HG02759 (cell line): Measurements from ENCODE around the gene ZNG1F.
A peak's percentile ranks its signal among the peaks of the same experiment; 100 is the strongest.
"Not testable (repeated sequence)": the region's sequence is repeated elsewhere in the genome, so short reads cannot be mapped to it uniquely, and the experiment has no call there.

Experiments used
- ATAC-seq: cut with Tn5 transposase; IDR thresholded peaks from one replicate; pipeline ENCODE4 v1.9.1; 2021; ENCODE audit warnings: mild to moderate bottlenecking, moderate library complexity; ENCODE audit not compliant: unreplicated experiment

Gene ZNG1F

DNA sequence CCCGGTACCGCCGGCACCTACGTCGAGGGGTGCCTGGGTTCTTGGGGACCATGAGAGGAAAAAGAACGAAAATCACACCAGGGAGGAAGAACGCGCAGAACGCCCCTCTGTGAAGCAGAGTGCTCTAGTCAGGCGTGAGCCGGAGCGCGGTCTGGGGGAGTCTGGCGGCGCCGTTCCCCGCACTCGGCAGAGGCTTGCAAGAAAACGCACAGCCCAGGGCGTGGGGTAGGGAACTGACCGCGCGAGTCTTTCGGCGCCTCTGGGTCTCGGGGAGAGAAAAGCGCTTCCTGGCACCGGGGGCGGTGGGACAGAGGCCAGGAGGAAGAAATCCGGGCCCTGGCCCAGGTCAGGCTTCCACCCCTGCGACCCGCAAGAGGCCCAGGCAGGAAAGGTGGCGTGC, 65.3 kb downstream of the ZNG1F start:
- ATAC-seq = not testable (repeated sequence)

- ATAC-seq = not testable (repeated sequence)
Measured at GRCh38 chr9:41123396-41123795, 65.7 kb downstream of the ZNG1F start.

DNA sequence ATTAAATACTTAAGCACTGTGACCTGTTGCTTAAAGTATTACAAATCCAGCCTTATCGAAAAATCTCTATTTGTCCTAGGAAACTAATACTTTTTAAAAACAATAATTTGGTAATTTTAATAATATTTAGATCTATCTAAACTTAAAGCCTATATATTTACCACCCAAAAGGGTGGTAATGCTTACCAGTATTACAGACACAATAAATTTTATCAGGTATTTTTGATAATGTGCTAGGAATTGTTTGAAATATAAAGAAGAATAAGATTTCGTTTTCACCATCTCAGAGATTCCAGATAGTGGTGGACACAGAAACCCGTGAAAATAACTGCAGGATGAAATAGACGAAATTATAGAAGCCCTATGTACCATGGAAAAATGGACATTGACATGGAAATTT, 68.4 kb downstream of the ZNG1F start:
- not testable (repeated sequence) for ATAC-seq

DNA sequence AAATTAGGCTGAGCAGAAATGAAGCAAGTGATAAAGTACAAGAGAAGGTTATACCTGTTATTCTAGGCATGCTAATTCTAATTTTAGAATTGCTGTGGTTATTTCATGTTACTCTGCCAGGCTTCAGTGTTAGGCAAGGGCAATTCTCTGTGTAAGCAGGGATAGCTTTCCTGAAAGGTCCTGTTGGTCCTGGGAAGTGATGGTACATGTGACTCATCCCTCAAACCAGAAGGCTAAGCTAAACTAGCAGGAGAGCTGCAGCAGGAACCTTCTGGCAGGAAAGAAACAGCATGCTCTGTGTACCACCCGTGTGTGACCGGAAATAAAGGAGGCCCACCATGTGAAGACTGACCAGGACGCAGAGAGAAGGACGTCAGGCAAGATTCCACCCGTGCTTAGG, 69.4 kb downstream of the ZNG1F start:
- ATAC-seq = not testable (repeated sequence)

DNA sequence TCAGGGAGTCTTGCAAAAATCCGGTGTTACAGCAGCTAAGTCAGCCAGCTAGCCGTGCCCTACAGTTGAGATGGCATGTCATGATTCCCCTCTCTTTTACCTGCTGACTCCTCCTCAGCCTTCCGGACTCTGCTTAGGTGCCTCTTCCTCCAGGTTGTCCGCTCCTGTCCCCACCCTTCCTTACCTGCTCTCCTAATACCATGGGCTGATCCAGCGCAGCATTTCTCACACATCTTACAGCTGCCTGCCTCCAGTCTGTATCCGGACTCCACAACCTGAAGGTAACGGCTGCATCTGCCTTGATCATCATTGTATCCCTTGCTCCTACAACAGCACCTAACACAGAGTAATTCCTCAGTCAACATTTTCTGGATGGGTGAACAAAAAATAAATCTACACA, 69.8 kb downstream of the ZNG1F start:
- not testable (repeated sequence) for ATAC-seq

- not testable (repeated sequence) for ATAC-seq
Measured at GRCh38 chr9:41113348-41113747, 75.8 kb downstream of the ZNG1F start.

DNA sequence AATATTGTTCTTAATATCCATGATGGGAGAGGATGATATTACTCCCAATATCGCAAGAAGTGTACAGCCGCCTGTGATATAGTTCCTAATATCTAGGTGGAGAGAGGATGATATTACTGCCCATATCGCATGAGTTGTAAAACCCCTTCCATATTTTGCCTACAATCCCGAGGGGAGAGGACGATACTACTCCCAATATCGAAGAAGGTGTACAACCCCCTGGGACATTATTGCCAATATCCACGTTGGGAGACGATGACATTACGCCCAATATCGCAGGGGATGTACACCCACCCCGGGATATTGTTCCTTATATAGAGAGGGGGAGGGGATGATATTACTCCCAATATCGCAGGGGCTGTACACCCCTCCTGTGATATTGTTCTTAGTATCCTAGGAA, 77.7 kb downstream of the ZNG1F start:
- not testable (repeated sequence) for ATAC-seq

DNA sequence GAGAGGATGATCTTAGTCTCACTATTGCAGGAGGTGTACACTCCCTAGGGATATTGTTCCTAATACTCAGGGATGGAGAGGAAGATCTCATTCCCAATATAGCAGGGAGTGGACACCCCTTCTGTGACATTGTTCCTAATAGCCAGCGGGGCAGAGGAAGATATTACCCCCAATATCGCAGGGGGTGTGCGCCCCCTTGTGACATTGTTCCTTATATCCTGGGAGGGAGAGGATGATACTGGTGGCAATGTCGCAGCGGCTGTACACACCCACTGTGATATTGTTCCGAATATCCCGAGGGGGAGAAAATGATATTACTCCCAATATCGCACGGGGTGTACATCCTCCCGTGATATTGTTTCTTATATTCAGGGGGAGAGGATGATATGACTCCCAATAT, 78.2 kb downstream of the ZNG1F start:
- not testable (repeated sequence) for ATAC-seq

GRCh38 chr9:41109253-41109652, 79.9 kb downstream of the ZNG1F start:
- not testable (repeated sequence) for ATAC-seq

DNA sequence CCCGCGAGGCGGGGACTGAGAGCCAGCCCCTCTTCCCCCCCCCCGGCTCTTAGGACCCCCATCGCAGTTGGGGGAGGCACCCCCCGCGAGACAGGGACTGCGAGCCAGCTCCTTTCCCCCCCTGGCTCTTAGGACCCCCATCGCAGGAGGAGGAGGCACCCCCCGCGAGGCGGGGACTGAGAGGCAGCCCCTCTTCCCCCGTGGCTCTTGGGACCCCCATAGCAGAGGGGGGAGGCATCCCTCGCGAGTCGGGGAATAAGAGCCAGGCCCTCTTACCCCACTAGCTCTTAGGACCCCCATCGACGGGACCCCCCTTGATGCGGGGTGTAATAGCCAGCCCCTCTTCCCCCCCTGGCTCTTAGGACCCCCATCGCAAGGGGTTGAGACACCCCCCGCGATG, 80.3 kb downstream of the ZNG1F start:
- ATAC-seq = not testable (repeated sequence)

- not testable (repeated sequence) for ATAC-seq
Measured at GRCh38 chr9:41106472-41107116, 82.5 kb downstream of the ZNG1F start.

DNA sequence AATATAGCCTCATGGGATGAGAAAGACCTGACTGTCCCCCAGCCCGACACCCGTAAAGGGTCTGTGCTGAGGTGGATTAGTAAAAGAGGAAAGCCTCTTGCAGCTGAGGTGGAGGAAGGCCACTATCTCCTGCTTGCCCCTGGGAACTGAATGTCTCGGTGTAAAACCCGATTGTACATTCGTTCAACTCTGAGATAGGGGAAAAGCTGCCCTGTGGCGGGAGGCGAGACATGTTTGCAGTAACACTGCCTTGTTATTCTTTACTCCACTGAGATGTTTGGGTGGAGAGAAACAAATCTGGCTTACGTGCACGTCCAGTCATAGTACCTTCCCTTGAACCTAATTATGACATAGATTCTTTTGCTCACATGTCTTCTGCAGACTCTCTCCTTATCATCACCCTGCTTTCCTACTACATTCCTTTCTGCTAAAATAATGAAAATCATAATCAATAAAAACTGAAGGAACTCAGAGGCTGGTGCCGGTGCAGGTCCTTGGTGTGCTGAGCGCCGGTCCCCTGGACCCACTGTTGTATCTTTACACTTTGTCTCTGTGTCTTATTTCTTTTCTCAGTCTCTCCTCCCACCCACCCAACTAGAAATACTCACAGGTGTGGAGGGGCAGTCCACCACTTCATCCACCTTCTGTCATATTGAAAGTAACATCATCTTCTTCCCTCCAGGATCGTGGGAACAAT, 83.4 kb downstream of the ZNG1F start:
- not testable (repeated sequence) for ATAC-seq

DNA sequence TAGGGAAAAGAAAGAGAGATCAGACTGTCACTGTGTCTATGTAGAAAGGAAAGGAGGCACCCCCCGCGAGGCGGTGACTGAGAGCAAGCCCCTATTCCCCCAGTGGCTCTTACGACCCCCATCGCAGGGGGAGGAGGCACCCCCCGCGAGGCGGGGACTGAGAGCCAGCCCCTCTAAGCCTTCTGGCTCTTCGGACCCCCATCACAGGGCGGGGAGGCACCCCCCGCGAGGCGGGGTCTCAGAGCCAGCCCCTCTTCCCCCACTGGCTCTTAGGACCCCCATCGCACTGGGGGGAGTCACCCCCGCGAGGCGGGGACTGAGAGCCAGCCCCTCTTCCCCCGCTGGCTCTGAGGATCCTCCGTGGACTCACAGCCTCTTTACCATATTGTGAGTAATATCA, 84.6 kb downstream of the ZNG1F start:
- ATAC-seq = not testable (repeated sequence)

DNA sequence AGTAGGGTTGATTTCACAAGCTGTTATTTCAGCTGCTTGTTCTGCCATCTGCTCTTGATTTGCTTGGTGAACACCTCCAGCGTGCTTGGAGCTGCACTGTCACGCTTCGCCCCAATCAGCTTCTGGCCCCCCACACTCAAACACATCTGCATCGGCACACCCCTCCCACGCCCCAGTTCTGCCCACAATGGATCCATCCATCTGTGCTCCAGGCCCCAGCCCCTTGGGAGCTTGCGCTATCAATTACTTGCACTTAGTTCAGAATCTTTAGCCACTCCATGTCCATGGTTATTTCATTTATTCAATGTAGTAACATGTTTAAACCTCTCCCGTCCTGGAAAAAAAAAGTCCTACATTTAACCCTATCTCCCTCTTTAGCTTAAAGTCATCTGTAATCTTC, 88.6 kb downstream of the ZNG1F start:
- ATAC-seq = not testable (repeated sequence)

DNA sequence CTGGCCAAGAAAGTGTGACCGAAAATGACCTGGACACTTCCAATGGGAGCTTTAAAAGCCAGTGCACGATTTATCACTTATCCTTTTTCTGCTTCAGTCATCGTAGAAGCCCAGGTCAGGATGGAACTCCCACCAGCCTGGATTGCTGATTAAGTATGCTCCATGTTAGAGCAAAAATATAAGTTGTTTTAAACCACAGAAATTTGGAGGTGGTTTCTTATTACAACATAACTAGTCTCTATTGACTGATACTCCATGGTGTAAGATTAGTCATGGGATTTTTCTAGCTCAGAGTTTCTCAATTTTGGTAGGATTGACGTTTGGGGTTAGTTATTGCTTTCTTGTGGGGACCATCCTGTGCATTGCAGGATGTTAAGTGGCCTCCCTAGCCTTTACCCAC, 90.4 kb downstream of the ZNG1F start:
- not testable (repeated sequence) for ATAC-seq

GRCh38 chr9:41095060-41095459, 94.1 kb downstream of the ZNG1F start:
- ATAC-seq = peak; percentile 38

DNA sequence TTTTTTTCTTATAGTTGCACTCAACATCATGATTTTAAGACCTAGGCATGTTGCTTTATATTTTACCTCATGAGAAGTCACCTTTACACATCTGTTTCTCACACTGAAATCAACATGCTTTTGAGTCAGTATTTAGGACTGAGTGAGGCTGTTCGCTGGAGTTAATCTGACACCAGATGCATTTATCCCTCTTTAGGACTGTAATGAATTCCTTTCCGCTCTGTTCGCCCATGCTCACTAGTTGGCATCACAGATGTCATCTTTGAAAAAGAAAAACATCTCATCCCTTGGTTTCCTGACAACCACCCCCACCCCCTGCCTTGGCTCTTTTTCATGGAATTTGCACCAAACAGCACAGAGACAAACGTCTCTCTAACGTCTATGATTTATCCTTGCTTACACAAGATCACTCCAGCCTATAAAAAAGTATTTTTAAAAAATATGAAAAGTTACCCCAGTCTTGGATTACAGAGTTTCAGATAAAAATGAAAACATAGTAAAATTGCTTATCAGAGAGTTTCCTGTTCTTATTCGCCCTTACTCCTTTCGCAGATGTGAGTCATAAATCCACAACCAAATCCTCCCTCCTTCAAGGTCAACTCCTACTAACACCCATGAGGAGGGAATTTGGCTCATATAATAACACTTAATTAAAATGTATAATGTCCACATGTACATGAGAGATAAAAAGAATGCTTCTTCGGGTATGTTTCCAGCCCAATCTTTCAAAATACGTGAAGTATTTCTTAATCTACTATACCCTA, 94.9 kb downstream of the ZNG1F start:
- ATAC-seq = not testable (repeated sequence)

- ATAC-seq = not testable (repeated sequence)
Measured at GRCh38 chr9:41090922-41091321, 98.2 kb downstream of the ZNG1F start.

GRCh38 chr9:41090386-41090785, 98.7 kb downstream of the ZNG1F start:
- ATAC-seq = not testable (repeated sequence)

DNA sequence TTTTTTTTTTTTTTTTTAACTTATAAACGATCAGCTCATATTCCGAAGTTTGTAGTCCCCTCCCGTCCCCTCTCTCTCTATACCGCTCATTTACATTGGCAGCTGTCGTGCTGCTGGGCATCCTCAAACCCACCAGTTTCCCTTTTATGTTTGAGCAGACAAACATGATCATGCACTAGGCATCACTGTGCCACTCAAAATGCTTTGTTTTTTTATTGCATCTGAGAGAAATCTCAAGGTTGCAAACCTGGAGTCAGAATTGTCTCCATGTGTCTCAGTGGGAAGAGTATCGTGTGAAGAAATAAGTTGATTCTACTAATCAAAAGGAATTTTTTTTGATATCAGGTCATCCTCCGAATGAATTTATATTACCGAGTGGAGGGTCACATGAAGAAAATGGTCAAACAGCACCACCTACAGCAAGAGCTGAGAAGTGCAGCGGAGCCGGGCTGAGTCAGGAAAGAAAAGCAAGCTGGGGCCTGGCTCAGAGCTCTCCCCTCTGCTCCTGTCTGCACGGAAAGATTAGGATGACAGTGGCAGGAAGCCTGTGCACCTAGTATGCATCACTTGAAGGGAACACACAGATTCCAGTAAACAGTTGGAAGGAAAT, 100.6 kb downstream of the ZNG1F start:
- peak; percentile 82 for ATAC-seq

DNA sequence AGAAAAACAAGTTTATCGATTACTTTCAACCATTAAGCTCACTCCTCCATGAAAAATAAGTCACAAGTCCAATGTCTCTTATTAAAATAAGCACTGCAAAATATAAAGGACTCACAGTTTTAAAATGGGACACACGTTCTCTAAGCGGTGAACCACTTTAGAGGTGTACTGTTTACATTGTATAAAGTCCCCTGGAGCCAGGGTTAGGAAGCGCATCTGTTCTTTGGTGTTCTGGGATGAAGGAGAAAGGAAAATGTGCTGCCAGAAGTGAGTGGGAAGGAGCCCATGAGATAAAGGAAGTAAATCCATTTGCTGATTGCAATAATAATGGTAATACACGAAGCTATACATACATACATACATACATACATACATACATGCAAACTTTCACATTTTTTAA, 101.2 kb downstream of the ZNG1F start:
- not testable (repeated sequence) for ATAC-seq
